ENCODE measurements around the gene PCGF3. TPM values are rescaled to one million over a fixed set of nuclear protein-coding genes. Genes with fewer than 3 reads are reported as not detected.
"Not testable (repeated sequence)": the region's sequence is repeated elsewhere in the genome, so short reads cannot be mapped to it uniquely, and the experiment has no call there.

PCGF3 gene
- total RNA-seq, 4 donors from 2014 or later, result 14.5 to 31.9 (median 21.6) TPM

GRCh38 chr4:727576-727975 lies 21.9 kb downstream of the PCGF3 start:
- Histone ChIP-seq H3K4me3 (no peak overlapping the region), H3K4me1 (peaks cover 0 to 9% of the 10 kb centered on the region in 2 donors), H3K9me3 (no peaks in the 10 kb centered on the region), H3K27ac (no peak overlapping the region), H3K36me3 (peaks cover 0 to 5% of the 10 kb centered on the region in 2 donors), H3K27me3 (no peaks in the 10 kb centered on the region)
- no peak for TF ChIP-seq CTCF (IDR thresholded peaks at IDR 0.05 in 4 of 5, conservative IDR thresholded peaks at IDR 0.05 in 1 of 5)
- no peak for TF ChIP-seq POLR2A (IDR thresholded peaks at IDR 0.05)
- intact Hi-C loops (cut with DNase I; ENCODE audit: low total_unique reads), result no loop called here
- in situ Hi-C loops (cut with MboI; ENCODE audit: low sequenced_read_pairs in 4 of 4), result no loop called here
- ATAC-seq (no peak), DNase-seq (no peak)

GRCh38 chr4:729336-730315 lies 24.0 kb downstream of the PCGF3 start:
- DNase-seq (no peak), ATAC-seq (no peak)
- no peak overlapping the region for H3K27ac ChIP-seq
- H3K4me1 ChIP-seq, result peaks cover 0 to 9% of the 10 kb centered on the region in 2 donors
- no peak for TF ChIP-seq POLR2A (IDR thresholded peaks at IDR 0.05)
- TF ChIP-seq CTCF (IDR thresholded peaks at IDR 0.05 in 4 of 5, conservative IDR thresholded peaks at IDR 0.05 in 1 of 5), result no peak
- no peak overlapping the region for H3K4me3 ChIP-seq
- peaks cover 0 to 24% of the 10 kb centered on the region in 2 donors for H3K36me3 ChIP-seq
- H3K9me3 ChIP-seq, result no peaks in the 10 kb centered on the region
- intact Hi-C loops (cut with DNase I; ENCODE audit: low total_unique reads) (no loop called here), in situ Hi-C loops (cut with MboI; ENCODE audit: low sequenced_read_pairs in 4 of 4) (no loop called here)
- no peaks in the 10 kb centered on the region for H3K27me3 ChIP-seq

GRCh38 chr4:730511-730910 lies 24.9 kb downstream of the PCGF3 start:
- Histone ChIP-seq H3K9me3 (no peaks in the 10 kb centered on the region), H3K27me3 (no peaks in the 10 kb centered on the region), H3K4me1 (peaks cover 0 to 9% of the 10 kb centered on the region in 2 donors), H3K4me3 (no peak overlapping the region), H3K27ac (no peak overlapping the region), H3K36me3 (peaks cover 0 to 33% of the 10 kb centered on the region in 2 donors)
- in situ Hi-C loops (cut with MboI; ENCODE audit: low sequenced_read_pairs in 4 of 4), result no loop called here
- intact Hi-C loops (cut with DNase I; ENCODE audit: low total_unique reads), result no loop called here
- TF ChIP-seq POLR2A (IDR thresholded peaks at IDR 0.05) (no peak), CTCF (IDR thresholded peaks at IDR 0.05 in 4 of 5, conservative IDR thresholded peaks at IDR 0.05 in 1 of 5) (no peak)
- no peak for ATAC-seq
- no peak for DNase-seq

GRCh38 chr4:730946-731904 lies 25.6 kb downstream of the PCGF3 start:
- intact Hi-C loops (cut with DNase I; ENCODE audit: low total_unique reads); in situ Hi-C loops (cut with MboI; ENCODE audit: low sequenced_read_pairs in 4 of 4); H3K9me3 ChIP-seq; H3K4me3 ChIP-seq; ATAC-seq; DNase-seq; H3K27me3 ChIP-seq; H3K27ac ChIP-seq; H3K4me1 ChIP-seq: not testable (repeated sequence)
- peaks cover 0 to 40% of the 10 kb centered on the region in 2 donors for H3K36me3 ChIP-seq

GRCh38 chr4:731954-732353 lies 26.3 kb downstream of the PCGF3 start:
- in situ Hi-C loops (cut with MboI; ENCODE audit: low sequenced_read_pairs in 4 of 4); H3K27ac ChIP-seq; H3K4me1 ChIP-seq; DNase-seq; intact Hi-C loops (cut with DNase I; ENCODE audit: low total_unique reads); ATAC-seq; H3K27me3 ChIP-seq; H3K4me3 ChIP-seq; H3K9me3 ChIP-seq: not testable (repeated sequence)
- H3K36me3 ChIP-seq, result peaks cover 0 to 40% of the 10 kb centered on the region in 2 donors

Measured in gastrocnemius medialis (tissue), 4 donors.